H1 (cell line): Measurements from ENCODE around the gene CSH1. TPM values are rescaled to one million over a fixed set of nuclear protein-coding genes. Genes with fewer than 3 reads are reported as not detected.

ENCODE experiments used
- CTCF ChIA-PET: fragments of 300-600 bp; sonication (Branson Sonifier 250); formaldehyde crosslinking; loops from one replicate; lab custom pipeline; 2021; ENCODE audit not compliant: partially characterized antibody; lab: Charles Lee
- POLR2A ChIA-PET: fragments of 300-600 bp; sonication (Branson Sonifier 250); formaldehyde crosslinking; loops from one replicate; lab custom pipeline; 2021; ENCODE audit warnings: inconsistent platforms; ENCODE audit not compliant: partially characterized antibody; lab: Charles Lee
- DNase-seq, 2 experiments: peaks; one replicate each; pipeline versions ENCODE4 v3.0.0 to v3.0.0-alpha.2; 2010 to 2022; ENCODE audit warnings: low spot score in 2 of 2, low read depth in 1 of 2, mixed read lengths in 1 of 2
- FAIRE-seq: peaks from 2 replicates; lab custom pipeline; 2011; peaks lifted over from hg19 to GRCh38; lab: Jason Lieb, UNC
- H2AFZ ChIP-seq: 2 replicates; pipeline ENCODE4 v1.8.1; 2012; ENCODE audit warnings: low read length, inconsistent platforms
- H2AK5ac ChIP-seq: 2 replicates; pipeline ENCODE4 v1.6.1; 2013; ENCODE audit warnings: low read depth, low read length
- H2BK120ac ChIP-seq: replicated peaks from 2 replicates; pipeline ENCODE3; 2013; ENCODE audit warnings: low read depth, low read length, inconsistent platforms
- H2BK12ac ChIP-seq: 2 replicates; pipeline ENCODE4 v1.6.1; 2013; ENCODE audit warnings: low read depth, low read length
- H2BK15ac ChIP-seq: 2 replicates; pipeline ENCODE4 v1.6.1; 2013; ENCODE audit warnings: low read length
- H2BK20ac ChIP-seq: 2 replicates; pipeline ENCODE4 v1.6.1; 2013; ENCODE audit warnings: low read length
- H2BK5ac ChIP-seq: 2 replicates; pipeline ENCODE4 v1.6.1; 2013; ENCODE audit warnings: low read depth, low read length
- H3K14ac ChIP-seq: 2 replicates; pipeline ENCODE4 v1.6.1; 2013; ENCODE audit warnings: inconsistent platforms; ENCODE audit not compliant: insufficient read length
- H3K18ac ChIP-seq: 2 replicates; pipeline ENCODE4 v1.6.1; 2013; ENCODE audit warnings: low read length; ENCODE audit errors: extremely low read depth
- H3K23ac ChIP-seq: 2 replicates; pipeline ENCODE4 v1.6.1; 2013; ENCODE audit warnings: inconsistent platforms; ENCODE audit not compliant: insufficient read length
- H3K23me2 ChIP-seq: 2 replicates; pipeline ENCODE4 v1.6.1; 2013; ENCODE audit warnings: low read depth, low read length
- H3K27ac ChIP-seq: 2 replicates; pipeline ENCODE4 v1.6.1; 2011; ENCODE audit warnings: low read depth, low read length, inconsistent platforms
- H3K27me3 ChIP-seq, 4 experiments: replicated peaks in 1 of 4; 1 replicate in 1 of 4; 2 replicates in 3 of 4; pipeline versions ENCODE4 v1.6.1 to v1.8.1; 2011 to 2013; ENCODE audit warnings: low read length in 3 of 4, mild to moderate bottlenecking in 3 of 4, inconsistent platforms in 2 of 4, mixed read lengths in 2 of 4, moderate library complexity in 1 of 4; ENCODE audit not compliant: control insufficient read depth in 3 of 4, insufficient read depth in 3 of 4; ENCODE audit errors: extremely low read depth in 1 of 4
- H3K36me3 ChIP-seq, 4 experiments: 2 replicates each; pipeline versions ENCODE4 v1.6.1 to v1.8.1; 2011 to 2013; ENCODE audit warnings: mild to moderate bottlenecking in 4 of 4, low read length in 3 of 4, moderate library complexity in 2 of 4, control low read depth in 1 of 4, inconsistent platforms in 1 of 4; ENCODE audit not compliant: insufficient read depth in 4 of 4, control insufficient read depth in 2 of 4
- H3K4ac ChIP-seq: replicated peaks from 2 replicates; pipeline ENCODE3; 2013; ENCODE audit warnings: low read length, low read depth, mixed read lengths, inconsistent platforms; ENCODE audit not compliant: insufficient read length
- H3K4me1 ChIP-seq, 4 experiments: replicated peaks in 1 of 4; 1 replicate in 1 of 4; 2 replicates in 3 of 4; pipeline versions ENCODE4 v1.6.1 to v1.8.1; 2011 to 2013; ENCODE audit warnings: low read length in 3 of 4, inconsistent platforms in 2 of 4, mixed read lengths in 1 of 4; ENCODE audit not compliant: insufficient read depth in 4 of 4, control insufficient read depth in 3 of 4
- H3K4me2 ChIP-seq, 2 experiments: 2 replicates each; pipeline versions ENCODE4 v1.6.1 to v1.8.1; 2011 to 2013; ENCODE audit warnings: low read depth in 2 of 2, low read length in 2 of 2, control low read depth in 1 of 2, inconsistent platforms in 1 of 2, mild to moderate bottlenecking in 1 of 2; ENCODE audit not compliant: insufficient read depth in 1 of 2
- H3K4me3 ChIP-seq, 4 experiments: fragments of 200-600, 300-600 bp in 1 of 4; sonication (generic), shearing (Covaris generic), sonication (Bioruptor Twin) in 1 of 4; 2 replicates each; pipeline versions ENCODE4 v1.5.1 to v1.8.1; 2011 to 2016; ENCODE audit warnings: low read length in 4 of 4, low read depth in 3 of 4, control low read depth in 2 of 4, inconsistent platforms in 2 of 4, mild to moderate bottlenecking in 2 of 4, mixed read lengths in 1 of 4, moderate library complexity in 1 of 4; ENCODE audit not compliant: insufficient read depth in 2 of 4; ENCODE audit errors: extremely low read depth in 1 of 4
- H3K56ac ChIP-seq: replicated peaks from 2 replicates; pipeline ENCODE3; 2013; ENCODE audit warnings: low read depth, mild to moderate bottlenecking, mixed read lengths, low read length, inconsistent platforms; ENCODE audit not compliant: insufficient read length
- H3K79me1 ChIP-seq: 2 replicates; pipeline ENCODE4 v1.6.1; 2013; ENCODE audit warnings: low read depth, low read length, control low read depth
- H3K79me2 ChIP-seq, 2 experiments: 2 replicates each; pipeline versions ENCODE4 v1.6.1 to v1.8.1; 2012 to 2013; ENCODE audit warnings: low read length in 2 of 2, mild to moderate bottlenecking in 2 of 2, inconsistent platforms in 1 of 2; ENCODE audit not compliant: insufficient read depth in 2 of 2, control insufficient read depth in 1 of 2
- H3K9ac ChIP-seq, 4 experiments: replicated peaks in 1 of 4; 1 replicate in 1 of 4; 2 replicates in 3 of 4; pipeline versions ENCODE4 v1.6.1 to v1.8.1; 2011 to 2013; ENCODE audit warnings: low read depth in 3 of 4, low read length in 3 of 4, control low read depth in 2 of 4, mild to moderate bottlenecking in 2 of 4, moderate library complexity in 2 of 4, inconsistent platforms in 1 of 4; ENCODE audit errors: extremely low read depth in 1 of 4
- H3K9me3 ChIP-seq, 2 experiments: 2 replicates each; pipeline versions ENCODE4 v1.6.1 to v1.8.1; 2012 to 2013; ENCODE audit warnings: mild to moderate bottlenecking in 2 of 2, moderate library complexity in 2 of 2, control low read depth in 1 of 2, inconsistent platforms in 1 of 2, low read depth in 1 of 2, low read length in 1 of 2, mixed read lengths in 1 of 2; ENCODE audit not compliant: insufficient read depth in 2 of 2
- H4K20me1 ChIP-seq, 2 experiments: replicated peaks in 1 of 2; 2 replicates each; pipeline versions ENCODE3 to v1.8.1; 2011 to 2013; ENCODE audit warnings: inconsistent platforms in 2 of 2, low read length in 2 of 2, mild to moderate bottlenecking in 1 of 2; ENCODE audit not compliant: insufficient read depth in 2 of 2, control insufficient read depth in 1 of 2
- H4K5ac ChIP-seq: 2 replicates; pipeline ENCODE4 v1.6.1; 2013; ENCODE audit warnings: low read length, low read depth, mixed read lengths, inconsistent platforms; ENCODE audit not compliant: insufficient read length
- H4K8ac ChIP-seq: 2 replicates; pipeline ENCODE4 v1.8.0; 2013; ENCODE audit warnings: mild to moderate bottlenecking, moderate library complexity, low read length, inconsistent platforms; ENCODE audit not compliant: insufficient read depth; ENCODE audit errors: extremely low read depth
- H4K91ac ChIP-seq: replicated peaks from 2 replicates; pipeline ENCODE3; 2013; ENCODE audit warnings: low read length, mixed read lengths, inconsistent platforms; ENCODE audit not compliant: insufficient read length
- ATF2 ChIP-seq: IDR thresholded peaks from 2 replicates; pipeline ENCODE4 v1.6.1; 2012; ENCODE audit warnings: low read length, inconsistent platforms
- EGR1 ChIP-seq: IDR thresholded peaks from 2 replicates; pipeline ENCODE4 v1.6.1; 2011; ENCODE audit warnings: low read depth, low read length, borderline replicate concordance
- GABPA ChIP-seq: IDR thresholded peaks from 2 replicates; pipeline ENCODE4 v1.6.1; 2011; ENCODE audit warnings: mild to moderate bottlenecking, low read length, moderate library complexity, borderline replicate concordance; ENCODE audit not compliant: insufficient read depth
- KDM4A ChIP-seq: IDR thresholded peaks from one replicate; pipeline ENCODE4 v1.7.1; 2012; ENCODE audit warnings: low read depth, mild to moderate bottlenecking, moderate library complexity, low read length, inconsistent platforms; ENCODE audit not compliant: severe bottlenecking
- NRF1 ChIP-seq: IDR thresholded peaks from 2 replicates; pipeline ENCODE4 v1.6.1; 2011; ENCODE audit warnings: mild to moderate bottlenecking, low read depth, low read length, improper control_type of control experiment
- POLR2AphosphoS5 ChIP-seq: IDR thresholded peaks from 2 replicates; pipeline ENCODE4 v1.6.1; 2011; ENCODE audit warnings: low read depth, low read length
- SAP30 ChIP-seq: fragments of 300-600 bp; sonication (generic); IDR thresholded peaks from 2 replicates; pipeline ENCODE4 v1.7.1; 2012; ENCODE audit warnings: low read length, moderate library complexity, mild to moderate bottlenecking, inconsistent platforms; ENCODE audit not compliant: insufficient read depth, insufficient replicate concordance
- SP4 ChIP-seq: IDR thresholded peaks from 2 replicates; pipeline ENCODE4 v1.6.1; 2012; ENCODE audit warnings: low read length, inconsistent platforms
- TBP ChIP-seq: IDR thresholded peaks from 2 replicates; pipeline ENCODE4 v1.6.1; 2011; ENCODE audit warnings: low read depth, low read length, improper control_type of control experiment
- WGBS, 2 experiments: shearing (Covaris generic) in 1 of 2; methylation state at CpG; one replicate each; pipeline versions ENCODE4 v1.1.6 to v1.1.7; 2013 to 2015; ENCODE audit warnings: low lambda C conversion rate in 2 of 2, mixed read lengths in 2 of 2, inconsistent platforms in 1 of 2, low coverage in 1 of 2, missing lambda C conversion rate in 1 of 2; ENCODE audit not compliant: insufficient replicate concordance in 2 of 2, insufficient coverage in 1 of 2, insufficient read length in 1 of 2; ENCODE audit errors: extremely low coverage in 1 of 2, missing lambda C conversion rate in 1 of 2; 5-methylcytosine and 5-hydroxymethylcytosine counted together
- polyA plus RNA-seq, 7 experiments: library from polyadenylated mRNA; depleted of rRNA in 3 of 7; stranded (reverse) in 5 of 7; unstranded in 2 of 7; fragments of >200 nt in 5 of 7; fragments of 200-250 nt in 2 of 7; gene quantifications; 1 replicate in 5 of 7; 2 replicates in 1 of 7; 4 replicates in 1 of 7; pipeline versions ENCODE4 v1.2.1 to v1.2.3, GENCODE V29; 2011 to 2013; ENCODE audit warnings: missing spikeins in 2 of 7, mixed read lengths in 2 of 7
- total RNA-seq: library from RNA; stranded (reverse); fragmentation: NEBNext Ultra II Directional; extraction: Animal tissue kit (Norgen Biotek cat#: 25700); gene quantifications from 2 replicates; pipeline ENCODE4 v1.2.1, GENCODE V29; 2021
- TF ChIP-seq, protein P1 (sequence below): IDR thresholded peaks from 2 replicates; pipeline ENCODE4 v1.6.1; 2011; ENCODE audit warnings: low read depth, mild to moderate bottlenecking, low read length; ENCODE audit not compliant: insufficient read depth
- TF ChIP-seq, protein P2 (sequence below): IDR thresholded peaks from 2 replicates; pipeline ENCODE4 v1.6.1; 2012; ENCODE audit warnings: inconsistent platforms

The CSH1 gene
- total and polyA plus RNA-seq, 2 of the 8 experiments (the other 6 are each of a cell fraction or from before 2014, with no cell fraction given) = 0.12 TPM; not detected in 1

GRCh38 chr17:63941162-63941561 lies 44.8 kb upstream of the CSH1 start:
- Histone ChIP-seq H4K91ac (no peak overlapping the region), H4K5ac (no peak overlapping the region), H2BK5ac (no peak overlapping the region), H3K18ac (no peak overlapping the region), H3K9ac (no peak overlapping the region), H3K79me1 (no peaks in the 10 kb centered on the region), H2AK5ac (no peak overlapping the region), H3K27ac (no peak overlapping the region), H4K8ac (no peak overlapping the region), H2BK120ac (no peak overlapping the region), H3K4me1 (peaks cover 0 to 2% (median 0%) of the 10 kb centered on the region in 4 experiments; a peak in 2 of 7 replicates), H3K23me2 (no peaks in the 10 kb centered on the region), H3K23ac (no peak overlapping the region), H3K9me3 (no peaks in the 10 kb centered on the region), H2BK15ac (no peak overlapping the region), H3K14ac (no peak overlapping the region), H3K4me3 (no peak overlapping the region), H2BK12ac (no peak overlapping the region), H2BK20ac (no peak overlapping the region), H3K79me2 (no peaks in the 10 kb centered on the region), H3K36me3 (peaks cover 0 to 21% (median 1%) of the 10 kb centered on the region in 4 experiments; a peak in 4 of 8 replicates), H4K20me1 (peaks cover 0 to 5% of the 10 kb centered on the region in 2 experiments), H3K4me2 (no peak overlapping the region), H3K4ac (no peak overlapping the region), H3K56ac (no peak overlapping the region), H2AFZ (no peak overlapping the region), H3K27me3 (no peaks in the 10 kb centered on the region)
- ChIA-PET CTCF (interaction anchor here (0.5 to 6.1 kb wide), 10 partner anchors 10 to 122 kb away, joined by 3 to 64 read pairs (median 6); partner anchors contain the start of genes CD79B, CSHL1 and GH1), POLR2A (no interaction called here)
- FAIRE-seq = no peak
- DNase-seq = no peak
- 89% methylated on average over 12 of the region's 12 CpGs; no CpG with 5 or more reads in 1 of the 2 experiments for WGBS, 2 experiments
- no peak for TF ChIP-seq TBP
- TF ChIP-seq, protein P1, sequence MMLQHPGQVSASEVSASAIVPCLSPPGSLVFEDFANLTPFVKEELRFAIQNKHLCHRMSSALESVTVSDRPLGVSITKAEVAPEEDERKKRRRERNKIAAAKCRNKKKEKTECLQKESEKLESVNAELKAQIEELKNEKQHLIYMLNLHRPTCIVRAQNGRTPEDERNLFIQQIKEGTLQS = no peak
- no peak for TF ChIP-seq ATF2
- TF ChIP-seq POLR2AphosphoS5 = no peak
- TF ChIP-seq KDM4A = no peak
- no peak for TF ChIP-seq SP4
- TF ChIP-seq, protein P2, sequence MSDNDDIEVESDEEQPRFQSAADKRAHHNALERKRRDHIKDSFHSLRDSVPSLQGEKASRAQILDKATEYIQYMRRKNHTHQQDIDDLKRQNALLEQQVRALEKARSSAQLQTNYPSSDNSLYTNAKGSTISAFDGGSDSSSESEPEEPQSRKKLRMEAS = no peak
- TF ChIP-seq EGR1 = no peak
- no peak for TF ChIP-seq NRF1
- TF ChIP-seq SAP30 = no peak
- TF ChIP-seq GABPA = no peak
